GM21825 (cell line): ENCODE measurements around the gene PPP2R2D.

ENCODE experiments used
- ATAC-seq: cut with Tn5 transposase; IDR thresholded peaks from one replicate; pipeline ENCODE4 v1.9.1; 2021; ENCODE audit warnings: mild to moderate bottlenecking, moderate library complexity; ENCODE audit not compliant: unreplicated experiment

Gene PPP2R2D

GRCh38 chr10:131926253-131926652, 25.4 kb downstream of the PPP2R2D start:
- no peak for ATAC-seq

GRCh38 chr10:131926743-131927595, 26.2 kb downstream of the PPP2R2D start:
- no peak for ATAC-seq

- ATAC-seq: peak; percentile 86
Measured at GRCh38 chr10:131928248-131929095, 27.7 kb downstream of the PPP2R2D start.

GRCh38 chr10:131929122-131929845, 28.5 kb downstream of the PPP2R2D start:
- no peak for ATAC-seq

- no peak for ATAC-seq
Measured at GRCh38 chr10:131930150-131930549, 29.3 kb downstream of the PPP2R2D start.

GRCh38 chr10:131930586-131931330, 29.9 kb downstream of the PPP2R2D start:
- no peak for ATAC-seq

GRCh38 chr10:131931981-131932380, 31.2 kb downstream of the PPP2R2D start:
- ATAC-seq: no peak

GRCh38 chr10:131933016-131933695, 32.3 kb downstream of the PPP2R2D start:
- ATAC-seq: no peak

- no peak for ATAC-seq
Measured at GRCh38 chr10:131933696-131934086, 32.9 kb downstream of the PPP2R2D start.

GRCh38 chr10:131934769-131935168, 34.0 kb downstream of the PPP2R2D start:
- ATAC-seq: no peak

- ATAC-seq: no peak
Measured at GRCh38 chr10:131935260-131935659, 34.5 kb downstream of the PPP2R2D start.

GRCh38 chr10:131936294-131936693, 35.5 kb downstream of the PPP2R2D start:
- ATAC-seq: no peak

- ATAC-seq: no peak
Measured at GRCh38 chr10:131936736-131937135, 35.9 kb downstream of the PPP2R2D start.

- no peak for ATAC-seq
Measured at GRCh38 chr10:131937836-131938235, 37.0 kb downstream of the PPP2R2D start.

- ATAC-seq: no peak
Measured at GRCh38 chr10:131938681-131939080, 37.9 kb downstream of the PPP2R2D start.

- ATAC-seq: no peak
Measured at GRCh38 chr10:131942455-131942854, 41.6 kb downstream of the PPP2R2D start.

- no peak for ATAC-seq
Measured at GRCh38 chr10:131943021-131943814, 42.4 kb downstream of the PPP2R2D start.

GRCh38 chr10:131944412-131944811, 43.6 kb downstream of the PPP2R2D start:
- no peak for ATAC-seq
